Adipose tissue (tissue), 3 donors: ENCODE data around the gene TXNDC5. TPM values are rescaled to one million over a fixed set of nuclear protein-coding genes. Genes with fewer than 3 reads are reported as not detected.

Experiments used
- polyA plus RNA-seq, 3 donors: library from polyadenylated mRNA; stranded (reverse); fragments of 200-250 nt; gene quantifications; one replicate each; pipeline ENCODE4 v1.2.3, GENCODE V29; 2013
- donor health status: healthy with polysubstance abuse.
- donor health status: Bipolar disorder and iron deficiency.
- donor health status: healthy.

Gene TXNDC5
- polyA plus RNA-seq, 3 donors = 88.6 to 123 (median 105) TPM

Other genes with a start within 250 kb of the TXNDC5 start
- gene BMP6, start 184.7 kb downstream of the TXNDC5 start, polyA plus RNA-seq = 10 to 100 TPM in 1 of 3 donors, 1 to 10 TPM in 1, under 1 TPM in 1; 0.83 to 10.1 (median 3.1) TPM
- 10 to 100 TPM in 1 of 3 donors, 1 to 10 TPM in 2; 3.1 to 10.3 (median 5.0) TPM for gene BLOC1S5, start 153.6 kb upstream of the TXNDC5 start, polyA plus RNA-seq
- gene EEF1E1, start 191.8 kb upstream of the TXNDC5 start, polyA plus RNA-seq = 10 to 100 TPM; 19.9 to 25.5 (median 22.5) TPM